CD4-positive, alpha-beta T cell treated with Interleukin-6 at 100 ng/mL for 8 hours (primary cell): ENCODE results near the gene JAGN1.
"Not testable (repeated sequence)": the region's sequence is repeated elsewhere in the genome, so short reads cannot be mapped to it uniquely, and the experiment has no call there.

Source experiments
- DNase-seq: peaks from one replicate; pipeline ENCODE4 v3.0.0-alpha.2; 2020; ENCODE audit warnings: mixed read lengths, low spot score

JAGN1 gene

DNA sequence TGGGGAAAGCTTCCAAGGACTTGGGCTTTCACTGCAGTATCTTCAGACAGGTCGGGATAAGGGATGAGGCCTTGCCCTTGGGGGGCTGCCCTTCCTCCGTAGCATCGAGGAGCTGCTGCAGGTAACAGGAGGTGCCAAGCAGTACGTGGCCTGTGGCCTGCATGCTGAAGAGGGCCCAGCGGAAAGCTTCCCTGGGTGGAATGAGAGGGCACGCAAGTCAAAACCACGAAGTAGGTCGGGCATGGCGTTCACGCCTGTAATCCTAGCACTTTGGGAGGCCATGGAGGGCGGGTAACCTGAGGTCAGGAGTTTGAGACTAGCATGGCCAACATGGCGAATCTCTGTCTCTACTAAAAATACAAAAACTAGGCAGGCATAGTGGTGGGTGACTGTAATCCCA, 23.3 kb upstream of the JAGN1 start:
- DNase-seq: no peak

DNA sequence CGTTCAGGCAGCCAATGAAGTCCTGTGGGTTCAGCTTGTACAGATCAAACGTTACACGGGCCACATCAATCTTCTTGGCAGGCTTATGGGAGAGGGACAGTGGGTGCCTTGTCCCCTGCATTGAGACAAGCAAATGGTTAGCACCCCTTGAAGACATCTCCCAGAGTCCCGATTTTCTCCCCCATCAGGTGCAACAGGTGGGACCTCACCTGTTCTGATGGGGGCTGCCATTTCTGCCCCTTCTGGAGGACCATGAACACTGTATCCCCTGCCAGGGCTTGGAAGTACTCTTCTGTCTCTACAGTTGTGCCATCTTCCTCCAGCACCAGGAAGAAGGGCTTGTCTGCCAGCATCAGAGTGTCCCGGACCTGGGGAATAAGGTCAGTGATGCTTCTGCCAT, 20.5 kb upstream of the JAGN1 start:
- no peak for DNase-seq

- DNase-seq: no peak
Observed at GRCh38 chr3:9870978-9871377, 19.4 kb upstream of the JAGN1 start.

DNA sequence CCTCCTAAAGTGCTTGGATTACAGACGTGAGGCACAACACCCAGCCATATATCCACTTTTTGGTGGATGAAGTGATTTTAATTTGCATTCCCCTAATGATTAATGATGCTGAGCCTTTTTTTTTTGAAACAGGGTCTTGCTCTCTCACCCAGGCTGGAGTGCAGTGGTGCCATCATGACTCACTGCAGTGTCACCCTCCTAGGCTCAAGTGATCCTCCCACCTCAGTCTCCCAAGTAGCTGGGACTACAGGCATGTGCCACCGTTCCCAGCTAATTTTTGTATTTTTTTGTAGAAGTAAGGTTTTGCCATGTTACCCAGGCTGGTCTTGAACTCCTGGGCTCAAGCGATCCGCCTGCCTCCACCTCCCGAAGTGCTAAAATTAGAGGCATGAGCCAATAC, 18.3 kb upstream of the JAGN1 start:
- not testable (repeated sequence) for DNase-seq

- DNase-seq: no peak
Observed at GRCh38 chr3:9875448-9875847, 15.0 kb upstream of the JAGN1 start.

- DNase-seq: not testable (repeated sequence)
Observed at GRCh38 chr3:9876255-9876654, 14.2 kb upstream of the JAGN1 start.

- DNase-seq: no peak
Observed at GRCh38 chr3:9876991-9877390, 13.4 kb upstream of the JAGN1 start.

DNA sequence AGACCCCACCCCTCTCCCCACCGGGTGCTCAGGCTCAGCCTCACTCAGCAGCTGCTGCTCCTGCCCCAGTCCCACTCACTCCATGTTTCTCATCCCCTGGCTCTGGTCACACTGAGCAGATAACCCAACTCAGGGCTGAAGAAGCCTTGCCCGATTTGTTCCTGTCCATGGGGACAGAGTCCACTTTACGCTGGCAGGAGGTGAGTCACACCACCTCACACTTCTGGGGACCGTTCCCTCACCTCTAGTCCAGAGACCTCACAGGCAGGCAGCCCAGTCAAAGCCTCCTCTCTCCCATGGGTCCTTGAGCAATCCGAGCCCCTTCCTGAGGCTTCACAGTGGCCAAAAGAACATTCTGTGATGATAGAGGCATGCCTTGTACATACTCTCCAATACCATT, 11.7 kb upstream of the JAGN1 start:
- DNase-seq: no peak

- no peak for DNase-seq
Observed at GRCh38 chr3:9879830-9880549, 10.4 kb upstream of the JAGN1 start, which contains the start of gene CIDEC. Gene CIDEC (minus strand): TSS chr3:9880253. CDS start chr3:9878486, 1,767 bp downstream.

DNA sequence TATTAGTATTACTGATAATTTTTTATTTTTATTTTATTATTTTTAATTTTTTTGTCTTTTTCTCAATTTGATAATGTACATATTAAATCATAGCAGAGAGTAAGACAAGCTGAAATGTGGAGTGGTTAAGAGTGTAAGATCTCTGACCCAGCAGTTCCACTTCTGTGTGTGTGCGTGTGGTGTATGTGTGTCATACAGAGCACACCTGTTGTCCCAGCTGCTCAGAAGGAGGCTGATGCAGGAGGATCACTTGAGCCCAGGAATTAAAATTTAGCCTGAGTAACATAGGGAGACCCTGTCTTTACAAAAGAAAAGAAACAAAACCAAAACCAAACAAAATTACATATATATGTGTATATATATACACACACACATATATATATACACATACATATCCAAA, 9.0 kb upstream of the JAGN1 start:
- DNase-seq: no peak

- DNase-seq: no peak
Observed at GRCh38 chr3:9883706-9884554, 6.5 kb upstream of the JAGN1 start.

DNA sequence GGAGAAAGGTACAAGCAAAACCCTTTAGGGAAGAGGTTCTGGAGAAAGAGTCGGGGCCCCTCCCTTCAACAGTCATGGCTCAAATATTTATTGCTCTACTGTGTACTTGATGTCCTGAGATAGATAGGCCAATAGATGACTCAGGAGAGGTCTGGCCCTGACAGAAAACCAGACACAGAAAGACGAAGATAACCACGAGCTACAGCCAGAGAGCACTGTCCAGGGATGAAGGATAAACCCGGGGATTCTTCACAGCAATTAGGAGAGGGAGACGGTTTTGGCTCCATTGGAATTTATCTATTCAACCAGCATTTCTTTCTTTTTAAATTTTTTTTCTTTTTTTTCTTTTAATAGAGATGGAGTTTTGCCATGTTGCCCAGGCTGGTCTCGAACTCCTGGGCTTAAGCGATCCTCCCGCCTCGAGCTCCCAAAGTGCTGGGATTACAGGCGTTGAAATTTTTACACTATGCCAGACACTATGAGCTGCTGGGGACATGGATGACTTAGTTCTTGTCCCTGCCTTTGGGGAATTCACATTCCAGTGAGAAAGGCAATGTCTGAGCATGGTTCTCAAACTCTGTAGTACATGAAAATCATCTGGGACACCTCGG, 5.8 kb upstream of the JAGN1 start:
- DNase-seq: no peak

DNA sequence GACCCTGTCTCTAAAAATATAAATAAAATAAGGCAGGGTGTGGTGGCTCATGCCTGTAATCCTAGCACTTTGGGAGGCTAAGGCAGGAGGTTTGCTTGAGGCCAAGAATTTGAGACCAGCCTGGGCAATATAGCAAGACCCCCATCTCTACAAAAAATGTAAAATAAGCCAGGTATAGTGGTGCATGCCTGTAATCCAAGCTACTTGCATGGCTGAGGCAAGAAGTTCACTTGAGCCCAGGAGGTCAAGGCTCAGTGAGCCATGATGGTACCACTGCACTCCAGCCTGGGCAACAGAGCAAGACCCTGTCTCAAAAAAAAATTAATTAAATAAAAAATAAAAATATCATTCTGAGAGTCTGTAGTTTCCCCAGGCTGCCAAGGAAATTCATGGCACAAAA, 4.1 kb upstream of the JAGN1 start:
- no peak for DNase-seq

- no peak for DNase-seq
Observed at GRCh38 chr3:9887480-9887879, 2.9 kb upstream of the JAGN1 start.

- no peak for DNase-seq
Observed at GRCh38 chr3:9888540-9888939, 1.9 kb upstream of the JAGN1 start.

GRCh38 chr3:9889405-9889804, 1.0 kb upstream of the JAGN1 start:
- DNase-seq: no peak

DNA sequence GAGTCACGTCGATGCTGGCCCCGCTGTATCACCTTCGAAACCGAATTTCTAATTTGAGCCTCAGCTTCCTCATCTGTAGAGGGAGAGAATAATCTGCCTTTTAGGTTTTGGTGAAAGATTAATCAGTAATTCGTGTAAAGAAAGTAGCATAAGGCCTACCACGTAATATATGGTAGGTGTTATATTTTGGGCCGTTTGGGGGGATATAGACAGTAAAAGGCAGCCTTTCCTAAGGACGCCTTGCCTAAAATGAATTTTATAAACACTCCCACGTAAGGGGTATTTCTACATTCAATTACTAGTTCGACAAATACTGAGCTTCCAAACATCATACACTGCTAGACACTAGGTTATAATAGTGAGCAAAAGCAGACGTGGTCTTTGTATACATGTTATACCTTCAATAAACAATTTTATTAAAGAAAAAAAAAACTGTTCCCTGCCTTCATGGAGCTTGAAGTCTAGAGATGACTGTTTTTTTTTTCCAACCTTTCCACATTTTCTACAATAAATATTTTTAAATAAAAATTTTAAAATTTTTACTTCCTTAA, 737 bp downstream of the JAGN1 start:
- DNase-seq: no peak

GRCh38 chr3:9893739-9894138, 3.3 kb downstream of the JAGN1 start:
- no peak for DNase-seq

DNA sequence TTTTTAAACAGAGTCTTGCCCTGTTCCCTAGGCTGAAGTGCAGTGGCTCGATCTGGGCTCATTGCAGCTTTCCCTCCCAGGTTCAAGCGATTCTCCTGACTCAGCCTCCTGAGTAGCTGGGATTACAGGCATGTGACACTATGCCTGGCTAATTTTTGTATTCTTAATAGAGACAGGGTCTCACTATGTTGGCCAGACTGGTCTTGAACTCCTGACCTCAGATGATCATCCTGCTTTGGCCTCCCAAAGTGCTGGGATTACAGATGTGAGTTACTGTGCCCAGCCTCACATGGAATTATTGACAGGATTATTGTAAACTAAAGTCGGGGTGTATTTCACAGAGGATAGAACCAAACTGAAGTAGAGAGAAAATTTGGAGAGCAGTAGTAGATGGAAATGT, 5.3 kb downstream of the JAGN1 start:
- not testable (repeated sequence) for DNase-seq

GRCh38 chr3:9896755-9897407, 6.5 kb downstream of the JAGN1 start:
- not testable (repeated sequence) for DNase-seq

GRCh38 chr3:9897408-9898372, 7.3 kb downstream of the JAGN1 start:
- no peak for DNase-seq
